Right lung (tissue), 5 donors: Measurements from ENCODE around the gene SLC31A2. TPM values are rescaled to one million over a fixed set of nuclear protein-coding genes. Genes with fewer than 3 reads are reported as not detected.
"Not testable (repeated sequence)": the region's sequence is repeated elsewhere in the genome, so short reads cannot be mapped to it uniquely, and the experiment has no call there.

Source experiments
- DNase-seq, 2 donors: peaks; one replicate each; pipeline ENCODE4 v3.0.0-alpha.2; 2013
- polyA plus RNA-seq, 5 donors: library from polyadenylated mRNA; unstranded; fragments of 120-200 nt; gene quantifications; one replicate each; pipeline versions ENCODE4 v1.2.1 to v1.2.3, GENCODE V29; 2013; ENCODE audit warnings: inconsistent platforms in 1 of 5, low replicate concordance in 1 of 5; ENCODE audit not compliant: insufficient read length in 5 of 5, insufficient read depth in 1 of 5

Gene SLC31A2
- polyA plus RNA-seq, 5 donors, result 2.6 to 3.8 (median 2.7) TPM

DNA sequence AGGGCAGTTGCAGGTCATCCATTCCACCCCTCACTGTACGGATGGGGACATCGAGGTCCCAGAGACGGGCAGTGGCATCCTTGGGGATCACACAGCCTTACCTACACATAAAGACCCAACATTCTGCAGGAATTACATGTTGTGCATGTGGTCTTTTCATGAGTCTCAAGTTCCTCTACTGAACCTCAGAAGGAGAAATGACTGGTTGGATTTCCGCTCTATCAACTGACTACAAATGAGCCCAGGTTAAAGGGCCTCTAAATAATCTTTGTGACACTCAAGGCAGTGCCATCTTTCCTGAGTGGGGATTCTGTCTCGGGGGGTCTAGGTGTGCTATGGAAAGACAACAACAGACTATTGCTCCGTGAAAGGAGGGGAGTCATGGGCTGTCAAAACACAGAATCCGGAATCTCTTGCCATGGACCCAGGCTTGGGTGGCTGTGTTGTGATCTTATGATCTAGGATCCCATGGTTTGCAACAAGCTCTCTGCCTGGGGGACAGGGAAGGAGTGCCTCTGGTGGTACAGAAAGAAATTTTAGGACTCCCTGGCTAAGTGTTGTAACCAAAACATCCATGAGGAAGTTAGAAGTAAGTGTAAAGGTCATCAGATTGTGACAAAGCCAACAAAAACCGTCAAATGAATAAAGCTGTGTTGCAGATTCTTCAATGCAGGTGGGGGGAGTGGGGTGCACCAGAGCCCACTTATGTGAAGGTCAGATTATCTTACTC, 1.9 kb upstream of the SLC31A2 start:
- no peak for DNase-seq

DNA sequence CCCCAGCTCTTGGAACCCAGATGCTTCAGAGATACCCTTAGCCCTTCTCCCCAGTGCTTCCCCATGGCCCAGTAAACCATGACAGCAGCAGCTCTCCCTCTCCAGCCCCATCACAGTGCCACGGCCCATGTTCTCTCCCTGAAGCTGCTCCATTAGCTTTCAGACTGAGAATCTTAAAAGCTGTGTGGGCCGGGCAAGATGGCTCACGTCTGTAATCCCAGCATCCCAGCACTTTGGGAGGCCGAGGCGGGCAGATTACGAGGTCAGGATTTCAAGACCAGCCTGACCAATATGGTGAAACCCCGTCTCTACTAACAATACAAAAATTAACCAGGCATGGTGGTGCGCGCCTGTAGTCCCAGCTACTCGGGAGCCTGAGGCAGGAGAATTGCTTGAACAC, 1.2 kb upstream of the SLC31A2 start:
- not testable (repeated sequence) for DNase-seq

DNA sequence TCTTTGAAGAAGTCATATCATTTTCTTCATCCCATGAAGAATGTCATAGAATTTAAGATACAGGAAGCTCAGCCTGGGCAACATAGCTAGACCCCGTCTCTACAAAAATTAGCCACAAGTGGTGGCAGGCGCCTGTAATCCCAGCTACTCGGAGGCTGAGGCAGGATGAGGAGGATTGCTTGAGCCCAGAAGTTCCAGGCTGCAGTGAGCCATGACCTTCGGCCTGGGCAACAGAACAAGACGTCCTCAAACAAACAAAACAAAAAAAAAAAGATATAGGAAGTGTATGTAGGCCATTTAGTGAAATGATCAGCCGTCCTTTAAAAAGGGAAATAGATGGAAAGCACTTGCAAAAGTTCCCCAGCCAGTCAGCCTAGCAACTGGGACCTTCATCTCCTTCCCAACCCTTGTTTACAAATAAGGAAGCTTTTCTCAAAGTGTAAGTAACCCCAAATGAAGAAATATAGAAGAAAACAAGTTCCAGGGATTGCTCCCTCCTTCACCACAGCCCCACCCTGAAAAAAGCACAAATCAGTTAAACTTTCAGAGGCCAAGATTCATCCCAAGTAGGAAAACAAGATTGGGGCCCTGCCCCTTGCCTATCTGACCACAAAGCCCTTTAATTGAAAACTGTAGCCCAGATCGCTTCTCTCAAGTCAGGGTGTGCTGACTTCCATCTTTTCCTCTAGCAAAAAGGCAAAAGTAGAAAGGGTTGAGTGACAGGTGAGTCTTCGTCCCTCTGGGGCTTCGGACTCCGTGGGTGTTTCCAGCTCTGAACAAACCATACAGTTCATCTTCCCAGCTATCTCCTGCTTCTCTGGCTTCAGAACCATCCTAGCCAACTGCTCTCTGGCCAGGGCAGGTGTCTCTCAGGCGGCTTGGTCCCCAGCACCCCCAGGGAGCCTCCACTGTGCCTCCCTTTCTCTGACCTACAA, 1.2 kb downstream of the SLC31A2 start:
- DNase-seq, result peak in 1 of 2 donors; percentile 2

DNA sequence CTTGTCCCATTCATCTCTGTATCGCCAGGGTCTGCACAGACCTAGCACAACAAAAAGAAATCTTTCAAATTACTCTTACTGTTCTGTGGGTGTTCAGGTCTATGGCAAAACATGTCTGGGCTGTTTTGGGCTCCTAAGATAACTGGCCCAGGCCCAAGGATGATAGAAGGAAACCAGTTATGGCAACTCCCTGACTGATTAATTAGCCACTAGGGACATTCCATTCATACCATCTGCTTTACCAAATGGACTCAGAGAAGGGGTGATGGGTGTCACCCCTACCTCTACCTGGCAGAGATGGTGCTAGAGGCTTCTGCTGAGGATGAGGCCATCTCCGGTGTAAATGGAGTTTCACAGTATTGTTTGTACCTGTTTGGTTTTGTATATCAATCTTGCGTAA, 1.9 kb downstream of the SLC31A2 start:
- no peak for DNase-seq

DNA sequence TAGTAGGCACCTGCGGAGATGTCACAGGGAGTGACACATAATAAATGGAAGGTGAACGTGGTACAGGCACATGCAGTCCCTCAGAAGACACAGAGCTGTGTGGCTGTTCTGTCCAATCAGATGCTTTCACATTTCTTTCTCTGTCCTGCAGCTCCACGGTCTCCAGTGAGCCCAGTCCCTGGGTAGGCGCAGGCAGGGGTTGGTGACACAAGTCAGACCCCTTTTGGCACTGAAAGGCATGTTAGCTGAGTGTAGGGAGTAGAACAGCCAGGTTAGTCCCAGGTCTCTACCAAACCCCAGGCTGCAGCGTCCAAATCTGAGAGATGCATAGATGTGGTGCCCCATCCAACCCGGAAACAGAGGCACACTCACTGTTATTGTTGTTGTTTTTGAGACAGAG, 2.8 kb downstream of the SLC31A2 start:
- DNase-seq, result no peak

GRCh38 chr9:113154471-113154870, 3.7 kb downstream of the SLC31A2 start:
- no peak for DNase-seq

DNA sequence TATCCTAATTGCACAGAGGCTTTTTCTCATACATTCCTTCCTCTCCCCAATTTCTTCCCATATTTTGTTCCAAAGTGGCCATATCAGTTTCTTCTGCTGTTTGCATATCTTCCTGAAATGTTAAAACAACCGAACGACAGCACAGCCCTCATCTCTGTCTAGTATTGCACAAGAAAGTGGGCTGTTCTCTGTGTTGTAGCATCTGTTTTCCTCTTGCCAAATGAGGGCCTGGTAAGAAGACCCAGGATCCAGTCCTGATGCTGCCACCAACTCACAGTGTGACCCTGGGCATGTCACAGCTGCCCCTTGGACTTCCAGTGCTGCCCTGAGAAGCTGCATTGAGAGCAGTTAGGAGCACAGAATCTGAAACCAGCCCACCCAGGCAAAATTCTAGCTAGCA, 4.1 kb downstream of the SLC31A2 start:
- DNase-seq, result no peak

- no peak for DNase-seq
Observed at GRCh38 chr9:113155911-113156588, 5.2 kb downstream of the SLC31A2 start.

DNA sequence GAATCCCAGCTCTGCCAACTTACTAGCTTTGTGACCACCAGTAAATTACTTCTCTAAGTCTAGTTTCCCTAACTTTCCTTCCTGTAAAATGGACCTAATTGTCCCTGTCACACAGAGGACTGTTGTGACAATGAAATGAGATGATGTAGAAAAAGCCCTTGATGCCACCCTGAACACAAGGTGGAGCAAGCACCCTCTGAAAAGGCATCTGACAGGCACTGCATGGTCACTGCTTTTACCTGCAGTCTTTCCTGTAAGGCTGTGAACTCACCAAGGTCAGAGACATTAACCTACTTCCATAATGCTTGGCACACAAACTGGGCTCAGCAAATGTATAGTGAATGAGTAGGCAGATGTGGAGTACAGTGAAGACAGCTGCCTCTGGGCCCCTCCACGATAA, 6.1 kb downstream of the SLC31A2 start:
- no peak for DNase-seq

DNA sequence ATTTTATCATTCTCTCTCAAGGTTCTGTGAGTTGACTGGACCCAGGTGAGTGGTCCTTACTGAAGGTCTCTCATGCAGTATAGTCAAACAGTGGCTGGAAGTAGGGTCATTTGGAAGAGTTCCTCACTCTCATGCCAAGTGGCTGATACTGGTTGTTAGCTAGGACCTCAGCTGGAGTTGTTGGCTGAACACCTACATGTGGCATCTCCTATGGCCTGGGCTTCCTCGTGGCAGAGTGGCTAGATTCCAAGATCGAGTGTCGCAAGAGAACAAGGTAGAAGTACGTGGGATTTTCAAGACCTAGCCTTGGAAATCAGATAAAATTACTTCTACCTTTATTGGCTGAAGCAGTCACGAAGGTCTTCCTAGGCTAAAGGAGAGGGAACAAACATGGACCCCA, 7.6 kb downstream of the SLC31A2 start:
- no peak for DNase-seq

DNA sequence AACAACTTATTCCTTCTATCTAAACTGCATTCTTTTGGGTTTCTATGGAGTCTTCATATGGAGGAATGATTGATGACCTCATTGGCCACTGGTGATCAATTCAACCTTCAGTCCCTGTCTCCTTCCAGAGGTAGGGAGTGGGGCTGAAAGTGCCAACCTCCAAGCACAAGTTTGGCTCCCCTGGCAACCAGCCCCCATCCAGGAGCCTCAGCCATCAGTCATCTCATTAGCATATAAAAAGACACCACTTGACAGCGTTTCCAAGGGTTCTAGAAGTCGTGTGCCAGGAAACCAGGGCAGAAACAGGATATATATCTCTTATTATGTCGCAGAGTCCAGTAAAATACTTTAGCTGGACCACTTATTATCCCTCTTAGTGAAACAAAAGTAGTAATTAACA, 9.8 kb downstream of the SLC31A2 start:
- DNase-seq, result no peak

GRCh38 chr9:113163001-113163400, 12.2 kb downstream of the SLC31A2 start:
- no peak for DNase-seq

DNA sequence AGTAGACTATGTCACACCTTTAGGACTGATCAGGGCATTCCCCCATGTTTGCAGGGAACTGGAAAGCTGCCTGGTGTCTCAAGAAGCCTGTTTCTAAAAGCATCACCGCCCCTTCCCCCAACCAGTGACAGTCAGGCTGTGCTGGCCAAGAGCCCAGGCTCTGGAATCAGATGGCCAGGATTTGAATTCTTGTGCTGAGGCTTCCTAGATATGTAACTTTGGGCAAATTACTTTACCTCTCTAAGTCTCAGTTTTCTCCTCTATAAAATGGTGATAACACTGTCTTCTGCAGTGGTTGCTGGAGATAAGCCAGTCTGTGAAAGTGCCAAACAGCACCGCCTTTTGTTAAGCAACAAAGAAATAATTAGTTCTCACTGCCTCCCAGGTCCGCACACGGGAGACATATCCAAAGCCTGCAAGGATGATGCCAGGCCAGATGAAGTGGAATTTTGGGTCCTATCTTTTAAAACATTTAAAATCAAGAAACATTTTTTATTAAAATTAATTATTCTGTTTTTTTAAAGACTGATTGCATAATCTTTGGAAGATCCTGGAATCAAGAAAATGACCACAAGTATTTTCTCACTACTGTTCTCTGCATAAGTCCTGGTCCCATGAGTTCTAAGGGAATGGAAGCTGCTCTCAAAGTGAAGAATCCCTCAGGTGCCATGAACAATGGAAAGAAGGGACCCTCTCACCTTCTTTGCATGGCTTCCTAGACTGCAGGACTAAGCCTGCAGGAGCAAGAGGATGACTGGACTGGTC, 13.9 kb downstream of the SLC31A2 start:
- no peak for DNase-seq

- DNase-seq, result no peak
Observed at GRCh38 chr9:113166039-113166438, 15.2 kb downstream of the SLC31A2 start.

GRCh38 chr9:113168809-113169208, 18.0 kb downstream of the SLC31A2 start:
- DNase-seq, result no peak

DNA sequence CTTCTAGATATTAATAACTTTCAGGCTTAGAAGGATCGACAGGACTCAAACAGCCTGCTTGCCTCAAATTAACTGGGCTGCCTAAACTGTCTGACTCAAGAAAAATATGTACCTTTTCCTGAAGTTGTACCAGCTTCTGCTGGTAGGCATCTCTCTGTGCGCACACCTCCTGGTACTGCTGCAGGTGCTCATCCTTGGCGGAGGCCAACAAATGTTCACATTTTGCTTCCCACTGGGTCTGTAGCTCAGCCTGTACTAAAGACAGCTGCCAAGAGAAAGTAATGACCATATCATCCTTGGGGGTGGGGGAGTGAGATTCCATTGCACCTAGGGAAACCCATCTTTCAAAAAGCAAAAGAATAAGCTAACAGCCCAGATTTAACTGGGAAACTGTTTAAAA, 22.5 kb downstream of the SLC31A2 start:
- no peak for DNase-seq

GRCh38 chr9:113176803-113177202, 26.0 kb downstream of the SLC31A2 start:
- DNase-seq, result no peak

DNA sequence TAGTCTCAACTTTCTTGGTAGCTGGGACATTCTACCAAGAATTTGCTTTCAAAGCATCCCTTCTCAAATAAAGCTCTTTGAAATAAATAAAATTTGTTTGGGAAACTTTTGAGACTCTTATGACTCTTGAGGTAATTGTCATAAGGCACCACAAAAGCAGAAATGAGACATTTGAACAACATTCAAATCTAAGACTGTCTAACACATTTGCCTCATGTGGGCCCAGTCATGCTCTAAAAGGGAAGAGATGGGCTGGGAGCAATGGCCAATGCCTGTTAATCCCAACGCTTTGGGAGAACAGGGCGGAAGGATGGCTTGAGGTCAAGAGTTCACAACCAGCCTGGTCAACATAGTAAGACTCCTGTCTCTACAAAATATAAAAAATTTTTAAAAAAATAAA, 26.4 kb downstream of the SLC31A2 start:
- no peak for DNase-seq

DNA sequence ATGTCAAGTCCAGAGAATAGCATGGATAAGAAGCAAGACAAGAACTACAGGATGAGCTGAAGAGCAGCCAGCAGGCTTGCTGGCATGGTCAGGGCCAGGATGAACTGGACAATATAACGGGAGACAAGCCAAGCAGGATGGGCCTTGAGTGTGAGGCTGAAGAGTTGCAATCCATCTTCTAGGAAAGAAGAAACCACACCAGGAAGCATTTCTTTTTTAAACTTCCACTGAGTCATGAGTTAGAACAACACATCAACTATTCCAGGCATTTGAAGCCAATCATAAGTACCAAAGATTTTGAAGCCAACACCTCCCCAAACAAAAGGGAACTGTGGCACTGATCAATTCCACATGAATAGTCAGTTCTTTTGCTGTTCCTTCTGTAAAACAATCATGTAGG, 27.3 kb downstream of the SLC31A2 start:
- DNase-seq, result no peak

GRCh38 chr9:113179839-113180238, 29.0 kb downstream of the SLC31A2 start:
- no peak for DNase-seq

DNA sequence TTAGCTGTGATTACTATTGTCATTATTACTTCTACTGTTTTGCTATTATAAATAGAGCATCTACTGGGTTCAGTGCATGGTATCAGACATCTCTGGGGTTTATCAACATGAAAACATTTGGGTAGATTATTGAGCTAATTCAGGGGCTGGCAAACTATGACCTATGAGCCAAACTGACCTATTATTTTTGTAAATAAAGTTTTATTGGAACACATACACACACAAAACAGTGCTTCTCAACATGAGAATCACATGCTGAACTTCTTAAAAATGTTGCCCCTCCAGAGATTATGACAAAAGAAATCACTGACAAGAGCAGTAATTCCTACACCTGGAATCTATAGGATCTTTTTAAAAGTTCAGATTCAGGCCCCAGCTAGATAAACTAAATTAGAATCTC, 30.4 kb downstream of the SLC31A2 start:
- DNase-seq, result no peak
